Measurements from ENCODE around the gene SCAF11.

SCAF11 gene

GRCh38 chr12:45981075-45981837, 9.1 kb downstream of the SCAF11 start:
- no peak for DNase-seq (ENCODE audit: low read depth in 2 of 2)

DNA sequence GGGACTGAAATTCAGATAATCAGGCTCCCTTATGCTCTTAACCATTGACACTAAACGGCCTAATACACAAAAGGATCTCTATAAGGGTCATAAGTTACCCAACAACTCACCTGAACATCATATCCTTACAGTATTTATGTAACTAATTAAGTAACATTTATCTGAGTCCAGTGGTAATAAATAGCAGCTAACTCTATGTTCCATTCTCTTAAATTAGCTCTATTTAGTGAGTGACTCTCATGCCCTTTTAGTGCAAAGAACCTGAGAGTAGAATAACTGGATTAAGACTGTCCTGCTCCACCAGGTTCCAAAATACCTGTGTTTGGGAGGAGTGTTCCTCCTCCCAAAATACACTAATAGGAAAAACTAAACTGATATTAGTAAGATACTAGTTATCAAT, 9.8 kb downstream of the SCAF11 start:
- DNase-seq (ENCODE audit: low read depth in 2 of 2) = no peak

GRCh38 chr12:45978108-45978507, 12.3 kb downstream of the SCAF11 start:
- no peak for DNase-seq (ENCODE audit: low read depth in 2 of 2)

DNA sequence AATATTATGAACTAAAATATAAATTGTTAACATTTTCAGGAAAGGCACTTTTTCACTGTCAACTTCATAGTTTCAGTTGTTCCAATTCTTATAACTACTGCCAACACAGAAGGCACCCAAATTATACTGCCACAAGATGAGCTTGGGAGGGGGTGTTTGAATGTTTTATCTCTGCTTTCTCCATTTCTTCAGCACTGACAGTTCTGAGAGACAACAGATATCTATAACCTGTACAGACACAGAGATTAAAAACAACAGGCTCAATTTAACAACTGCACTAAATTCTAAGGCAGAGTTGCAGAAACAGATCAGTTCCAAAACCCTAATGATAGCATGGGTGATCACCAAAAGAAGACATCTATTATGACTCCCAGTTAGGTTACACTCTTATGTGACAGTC, 12.8 kb downstream of the SCAF11 start:
- no peak for DNase-seq (ENCODE audit: low read depth in 2 of 2)

- no peak for DNase-seq (ENCODE audit: low read depth in 2 of 2)
Measured at GRCh38 chr12:45975506-45975905, 14.9 kb downstream of the SCAF11 start.

- DNase-seq (ENCODE audit: low read depth in 2 of 2) = no peak
Measured at GRCh38 chr12:45974883-45975282, 15.5 kb downstream of the SCAF11 start.

GRCh38 chr12:45974171-45974719, 16.1 kb downstream of the SCAF11 start:
- DNase-seq (ENCODE audit: low read depth in 2 of 2) = no peak

DNA sequence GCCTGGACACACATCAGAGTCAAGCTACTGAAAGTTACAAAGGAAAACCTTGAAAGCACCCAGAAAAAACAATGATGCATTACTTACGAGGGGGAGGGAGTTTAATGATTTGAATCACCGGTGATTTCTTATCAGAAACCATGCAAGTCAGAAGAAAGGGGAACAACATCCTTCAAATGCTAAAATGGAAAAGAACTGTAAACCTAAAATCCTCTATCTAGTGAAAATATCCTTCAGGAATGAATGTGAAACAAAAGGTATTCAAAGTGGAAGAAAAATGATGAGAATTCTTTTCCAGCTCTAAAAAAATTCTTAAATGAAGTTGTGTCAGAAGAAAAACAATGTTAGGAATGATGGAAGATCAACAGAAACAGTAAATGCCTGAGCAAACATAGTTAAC, 16.8 kb downstream of the SCAF11 start:
- no peak for DNase-seq (ENCODE audit: low read depth in 2 of 2)

GRCh38 chr12:45970391-45970790, 20.0 kb downstream of the SCAF11 start:
- DNase-seq (ENCODE audit: low read depth in 2 of 2) = no peak

- no peak for DNase-seq (ENCODE audit: low read depth in 2 of 2)
Measured at GRCh38 chr12:45969084-45969483, 21.3 kb downstream of the SCAF11 start.

DNA sequence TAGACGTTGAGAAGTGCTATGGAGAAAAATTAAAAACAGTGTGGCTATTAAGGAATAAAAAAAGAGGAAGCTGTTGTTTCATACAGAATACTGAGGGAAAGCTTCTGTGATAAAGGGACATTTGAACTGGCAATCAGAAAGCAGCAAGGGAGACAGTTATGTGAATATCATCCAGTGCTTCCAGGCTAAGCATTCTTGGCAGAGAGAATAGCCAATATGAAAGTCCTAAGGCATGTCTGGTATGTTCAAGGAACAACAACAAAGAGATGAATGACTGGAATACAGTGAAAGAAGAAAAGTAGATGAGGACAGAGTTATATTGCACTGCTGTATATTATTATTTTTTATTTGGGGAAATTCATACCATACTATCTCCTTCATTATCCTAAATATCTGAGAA, 23.9 kb downstream of the SCAF11 start:
- DNase-seq (ENCODE audit: low read depth in 2 of 2) = no peak

DNA sequence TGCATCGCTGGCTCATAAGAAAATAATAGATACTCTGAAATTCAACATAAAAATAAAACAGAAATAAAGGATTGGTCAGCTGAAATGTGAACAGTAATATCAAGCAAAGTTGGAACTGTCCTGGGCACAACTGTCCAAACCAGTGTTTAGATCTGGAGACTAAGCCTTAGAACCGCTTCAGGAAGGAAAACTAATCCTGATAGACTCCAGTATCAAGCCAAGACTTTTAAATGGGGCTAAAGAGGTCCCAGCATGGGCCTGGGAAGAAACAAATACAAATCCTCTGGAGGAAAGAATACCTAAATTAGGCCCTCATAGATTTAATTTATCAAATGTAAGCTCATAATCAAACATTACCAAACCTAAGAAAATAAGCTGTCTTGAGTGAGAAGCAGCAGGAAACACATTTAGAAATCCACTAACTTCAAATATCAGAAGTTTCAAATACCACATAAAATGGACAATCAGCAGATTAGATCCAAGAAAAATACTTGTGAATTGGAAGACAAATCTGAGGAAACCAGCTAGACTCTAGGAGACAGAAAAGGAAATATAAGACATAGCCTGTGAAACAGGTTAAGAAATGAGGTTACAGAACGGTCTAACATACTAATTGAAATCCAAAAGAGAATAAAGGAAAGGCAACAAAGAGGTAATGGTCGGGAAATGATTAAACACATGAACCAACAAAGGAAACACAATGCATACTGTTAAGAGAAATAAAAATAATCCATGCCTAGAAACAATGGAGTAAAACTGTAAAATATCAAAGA, 27.6 kb downstream of the SCAF11 start:
- no peak for DNase-seq (ENCODE audit: low read depth in 2 of 2)

- DNase-seq (ENCODE audit: low read depth in 2 of 2) = no peak
Measured at GRCh38 chr12:45959728-45960127, 30.6 kb downstream of the SCAF11 start.

GRCh38 chr12:45959025-45959424, 31.3 kb downstream of the SCAF11 start:
- DNase-seq (ENCODE audit: low read depth in 2 of 2) = no peak

DNA sequence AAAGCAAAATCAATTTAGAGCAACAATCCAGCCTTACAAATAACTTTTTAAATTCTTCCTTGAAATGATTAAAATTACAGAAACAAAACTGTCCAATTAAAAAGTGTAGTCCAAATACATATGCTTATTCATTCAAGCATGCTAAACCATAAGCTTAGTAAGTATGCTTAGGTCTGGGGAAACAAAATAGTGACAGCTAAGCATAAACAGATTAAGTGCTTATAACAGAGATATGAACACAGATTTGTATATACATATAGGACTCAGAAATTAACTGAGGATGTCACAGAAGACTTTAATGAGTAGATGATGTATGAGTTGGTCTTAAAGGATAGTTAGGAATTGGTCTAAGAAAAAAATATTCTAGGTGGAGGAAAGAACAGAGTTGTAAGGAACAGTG, 41.8 kb downstream of the SCAF11 start:
- DNase-seq (ENCODE audit: low read depth in 2 of 2) = no peak

- DNase-seq (ENCODE audit: low read depth in 2 of 2) = no peak
Measured at GRCh38 chr12:45946435-45946834, 43.9 kb downstream of the SCAF11 start.

DNA sequence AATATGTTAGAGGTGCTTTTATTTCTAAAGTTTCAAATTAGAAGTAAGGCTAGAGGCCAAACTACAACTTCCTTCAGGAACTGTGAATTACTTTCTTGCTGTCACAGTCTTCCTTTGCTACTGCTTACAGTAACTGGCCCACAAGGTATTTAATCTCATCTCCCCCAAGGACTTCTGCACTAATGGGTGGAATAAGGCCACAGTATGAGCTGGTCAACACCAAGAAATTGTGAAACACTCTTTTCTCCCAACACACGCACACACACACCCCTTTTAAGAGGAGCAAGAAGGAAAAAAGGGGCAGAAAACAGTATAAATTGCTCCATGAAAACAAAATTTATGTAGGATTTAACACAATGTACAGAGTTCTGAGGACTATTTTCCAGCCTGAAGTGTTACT, 45.6 kb downstream of the SCAF11 start:
- no peak for DNase-seq (ENCODE audit: low read depth in 2 of 2)

- DNase-seq (ENCODE audit: low read depth in 2 of 2) = no peak
Measured at GRCh38 chr12:45939759-45940158, 50.6 kb downstream of the SCAF11 start.

DNA sequence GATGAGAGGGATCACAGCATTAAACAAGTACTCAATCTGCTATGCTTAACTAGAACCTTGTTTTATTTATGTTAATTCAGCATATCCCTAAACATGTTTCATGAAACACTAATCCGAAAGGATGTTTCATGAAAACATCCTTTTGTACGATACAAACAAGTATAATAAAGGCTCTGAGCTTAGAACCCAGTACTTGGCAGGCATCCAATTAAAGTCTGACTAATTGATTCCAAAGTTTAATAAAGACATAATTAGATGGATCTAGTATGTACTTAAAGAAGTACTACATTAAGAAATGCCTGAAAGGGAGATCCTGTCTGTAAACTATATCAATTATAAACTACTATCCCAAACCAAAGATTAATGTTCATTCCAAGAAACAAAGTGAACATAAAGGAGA, 51.8 kb downstream of the SCAF11 start:
- DNase-seq (ENCODE audit: low read depth in 2 of 2) = no peak

DNA sequence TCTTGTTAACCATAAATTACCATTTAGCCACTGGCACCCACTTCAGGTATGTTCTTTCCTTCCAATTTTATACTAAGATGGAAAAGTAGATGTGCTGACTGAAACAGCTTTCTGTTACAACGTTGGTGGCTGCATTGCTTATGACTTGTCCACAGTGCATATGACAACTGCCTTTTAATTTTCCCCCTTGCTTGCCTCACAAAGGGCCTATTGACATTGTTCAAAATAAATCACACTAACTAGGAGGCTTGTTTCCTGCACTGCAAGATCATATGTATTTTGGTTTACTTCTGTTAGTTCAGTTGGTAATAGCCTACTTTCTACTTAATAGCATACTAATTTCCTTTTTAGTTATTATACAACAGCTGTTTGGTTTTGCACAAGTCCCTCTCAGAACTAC, 55.4 kb downstream of the SCAF11 start:
- no peak for DNase-seq (ENCODE audit: low read depth in 2 of 2)

GRCh38 chr12:45933504-45933903, 56.9 kb downstream of the SCAF11 start:
- DNase-seq (ENCODE audit: low read depth in 2 of 2) = no peak

DNA sequence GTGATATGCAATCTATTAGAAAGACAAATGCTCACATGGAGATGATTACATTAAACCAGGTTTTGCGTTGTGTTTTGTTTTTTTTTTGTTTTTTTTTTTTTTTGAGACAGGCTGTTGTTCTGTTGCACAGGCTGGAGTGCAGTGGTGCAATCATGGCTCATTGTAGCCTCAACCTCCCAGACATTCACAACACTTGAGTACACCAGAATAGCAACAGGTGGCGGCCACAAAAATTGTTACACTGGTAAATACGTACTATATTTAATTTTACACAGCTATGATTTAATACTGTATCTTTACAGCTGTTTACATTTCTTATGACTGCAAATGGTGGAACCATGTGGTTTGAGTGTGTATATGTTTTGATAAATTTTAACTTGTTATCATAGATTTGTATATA, 60.0 kb downstream of the SCAF11 start:
- DNase-seq (ENCODE audit: low read depth in 2 of 2) = no peak

GRCh38 chr12:45928309-45928708, 62.1 kb downstream of the SCAF11 start:
- DNase-seq (ENCODE audit: low read depth in 2 of 2) = no peak

All from stimulated activated CD8-positive, alpha-beta memory T cell treated with anti-CD3 and anti-CD28 coated beads, Interleukin-7, amount 100 ng/mL, for 1 hour (primary cell).